SK-N-MC (cell line): ENCODE results near the gene NOB1.

Source experiments
- EZH2 ChIP-seq: fragments of 200-600 bp; sonication (generic); IDR thresholded peaks from one replicate; pipeline ENCODE4 v1.6.1; 2017; ENCODE audit warnings: antibody characterized with exemption
- FOXP2 ChIP-seq: optimal IDR thresholded peaks from 2 replicates; pipeline ENCODE3; 2011; ENCODE audit warnings: mild to moderate bottlenecking, moderate library complexity; ENCODE audit not compliant: insufficient read depth; ENCODE audit errors: extremely low read length, control extremely low read depth
- POLR2AphosphoS5 ChIP-seq: IDR thresholded peaks from 2 replicates; pipeline ENCODE4 v1.6.1; 2012; ENCODE audit warnings: mild to moderate bottlenecking, low read depth, low read length, borderline replicate concordance

DNA sequence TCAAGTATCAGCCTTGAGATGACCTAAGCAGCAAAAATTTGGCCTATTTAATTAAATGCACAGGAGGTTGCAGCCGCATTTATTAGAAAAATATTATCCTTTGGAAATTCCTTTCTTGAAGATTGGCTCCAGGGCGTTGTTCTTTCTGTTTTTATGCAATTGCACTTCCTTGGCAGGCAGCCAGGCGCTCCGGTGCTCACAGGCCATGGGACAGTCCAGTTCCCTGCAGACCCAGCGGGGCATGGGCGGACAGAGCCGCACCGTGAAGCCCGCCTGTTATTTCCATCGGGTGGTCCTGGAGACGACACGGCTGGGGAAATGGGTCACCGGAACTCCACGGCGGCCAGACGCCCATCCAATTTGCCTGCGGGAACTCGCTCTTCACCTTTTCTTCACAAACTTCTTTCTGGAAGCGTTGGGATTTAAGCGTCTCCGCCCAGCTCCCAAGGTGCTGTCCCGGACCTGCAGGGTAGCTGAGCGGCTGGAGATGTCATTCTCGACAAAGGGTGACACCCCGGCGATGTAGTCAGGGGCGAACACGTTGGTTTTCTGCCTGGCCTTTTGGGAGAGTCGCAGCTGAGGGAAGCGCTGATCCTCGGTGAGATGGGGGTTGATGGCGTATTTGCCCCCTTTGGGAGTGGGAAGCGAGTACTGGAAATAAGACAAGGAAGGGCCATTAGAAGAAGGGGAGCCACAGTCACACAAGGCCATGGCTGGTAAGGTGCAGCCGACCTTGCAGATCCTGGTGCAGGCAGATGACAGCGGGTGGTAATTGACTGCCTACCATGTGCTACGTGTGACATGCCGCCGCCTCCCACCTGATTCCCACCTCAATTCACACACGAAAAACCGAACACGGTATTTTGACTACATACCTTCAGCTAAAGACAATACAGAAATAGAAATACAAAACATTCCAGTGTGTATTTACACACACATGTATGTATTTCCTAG, 12.5 kb downstream of the NOB1 start:
- TF ChIP-seq POLR2AphosphoS5 (no peak), FOXP2 (no peak), EZH2 (no peak)
